Stimulated activated CD4-positive, alpha-beta T cell treated with anti-CD3 and anti-CD28 coated beads, Interleukin-1b, Interleukin-23, amount 100 ng/mL, for 4 hours (primary cell): ENCODE data around the gene RPAP3.

ENCODE experiments used
- DNase-seq, 2 donors: peaks; one replicate each; pipeline ENCODE4 v3.0.0-alpha.2; 2020; ENCODE audit warnings: low read depth in 2 of 2

The RPAP3 gene

GRCh38 chr12:47742253-47742825 is 36.5 kb upstream of the RPAP3 start:
- peak; percentile 73 for DNase-seq

GRCh38 chr12:47741340-47741703 is 35.5 kb upstream of the RPAP3 start:
- DNase-seq = peak; percentile 19 to 23

- DNase-seq = no peak
These were observed 34.9 kb upstream of the RPAP3 start for GRCh38 chr12:47740606-47741339.

- no peak for DNase-seq
These were observed 34.1 kb upstream of the RPAP3 start for GRCh38 chr12:47739979-47740378.

- no peak for DNase-seq
These were observed 33.5 kb upstream of the RPAP3 start for GRCh38 chr12:47739297-47739696.

- no peak for DNase-seq
These were observed 32.2 kb upstream of the RPAP3 start for GRCh38 chr12:47737936-47738594.

- DNase-seq = no peak
These were observed 31.2 kb upstream of the RPAP3 start for GRCh38 chr12:47736877-47737676.

- no peak for DNase-seq
These were observed 30.4 kb upstream of the RPAP3 start for GRCh38 chr12:47736216-47736615.

- no peak for DNase-seq
These were observed 29.8 kb upstream of the RPAP3 start for GRCh38 chr12:47735649-47736048.

- no peak for DNase-seq
These were observed 29.1 kb upstream of the RPAP3 start for GRCh38 chr12:47734725-47735480.

GRCh38 chr12:47733142-47733541 is 27.3 kb upstream of the RPAP3 start:
- DNase-seq = no peak

GRCh38 chr12:47732504-47732903 is 26.7 kb upstream of the RPAP3 start:
- no peak for DNase-seq

- no peak for DNase-seq
These were observed 25.9 kb upstream of the RPAP3 start for GRCh38 chr12:47731723-47732122.

GRCh38 chr12:47730341-47730744 is 24.5 kb upstream of the RPAP3 start:
- no peak for DNase-seq

- no peak for DNase-seq
These were observed 23.4 kb upstream of the RPAP3 start for GRCh38 chr12:47729233-47729632.

GRCh38 chr12:47725893-47726292 is 20.1 kb upstream of the RPAP3 start:
- DNase-seq = no peak

- DNase-seq = no peak
These were observed 19.4 kb upstream of the RPAP3 start, which contains the start of gene ENDOU for GRCh38 chr12:47725091-47725772. TSS of gene ENDOU (minus strand) at chr12:47725490. CDS start at chr12:47725413, 77 bp downstream.

- DNase-seq = no peak
These were observed 17.3 kb upstream of the RPAP3 start for GRCh38 chr12:47722941-47723631.

GRCh38 chr12:47722136-47722834 is 16.5 kb upstream of the RPAP3 start:
- DNase-seq = no peak
